Ovary (tissue), 3 donors: ENCODE measurements around the gene SLC7A1.

Source experiments
- CTCF ChIP-seq, 3 donors: fragments of 450-650 bp in 2 of 3; fragments of 200-600 bp in 1 of 3; IDR thresholded peaks; one replicate each; pipeline versions ENCODE4 v1.5.1 to v1.8.0; 2016 to 2022; ENCODE audit warnings: antibody characterized with exemption in 3 of 3, mild to moderate bottlenecking in 1 of 3
- EP300 ChIP-seq: sonication (generic); formaldehyde crosslinking; IDR thresholded peaks from one replicate; pipeline ENCODE4 v1.6.1; 2017; ENCODE audit warnings: antibody characterized with exemption
- POLR2A ChIP-seq: fragments of 450-650 bp; IDR thresholded peaks from one replicate; pipeline ENCODE4 v1.6.1; 2017; ENCODE audit warnings: antibody characterized with exemption, mild to moderate bottlenecking, moderate library complexity
- donor health status: DM: no; HTN: no; CAD: no.

- no peak for TF ChIP-seq CTCF (IDR thresholded peaks at IDR 0.05)
- TF ChIP-seq POLR2A: no peak
- no peak for TF ChIP-seq EP300
These were observed 80.7 kb downstream of the SLC7A1 start for GRCh38 chr13:29514720-29515310.
